CD14-positive monocyte (primary cell): ENCODE measurements around the gene NIPBL. TPM values are rescaled to one million over a fixed set of nuclear protein-coding genes. Genes with fewer than 3 reads are reported as not detected.

Source experiments
- DNase-seq, 3 donors: peaks; one replicate each; pipeline ENCODE4 v3.0.0-alpha.2; 2011 to 2022
- H2AFZ ChIP-seq: 2 replicates; pipeline ENCODE4 v1.6.0; 2012; ENCODE audit warnings: mild to moderate bottlenecking, low read depth, low read length, inconsistent platforms; ENCODE audit not compliant: insufficient read depth, poor library complexity, severe bottlenecking
- H3K27ac ChIP-seq, 2 donors: 1 replicate in 1 of 2; 2 replicates in 1 of 2; pipeline ENCODE4 v1.5.1; 2012 to 2013; ENCODE audit warnings: low read length in 2 of 2, control low read depth in 1 of 2, inconsistent platforms in 1 of 2, low read depth in 1 of 2, mild to moderate bottlenecking in 1 of 2
- H3K27me3 ChIP-seq, 2 donors: one replicate each; pipeline versions ENCODE4 v1.6.0 to v1.6.1; 2011 to 2013; ENCODE audit warnings: low read length in 2 of 2; ENCODE audit not compliant: control insufficient read depth in 2 of 2, insufficient read depth in 2 of 2
- H3K36me3 ChIP-seq, 2 donors: replicated peaks in 1 of 2; 1 replicate in 1 of 2; 2 replicates in 1 of 2; pipeline versions ENCODE4 v1.5.1 to v1.6.1; 2012 to 2013; ENCODE audit warnings: low read length in 2 of 2, control low read depth in 1 of 2, inconsistent platforms in 1 of 2, mild to moderate bottlenecking in 1 of 2; ENCODE audit not compliant: insufficient read depth in 2 of 2, control insufficient read depth in 1 of 2
- H3K4me1 ChIP-seq, 2 donors: 1 replicate in 1 of 2; 2 replicates in 1 of 2; pipeline versions ENCODE4 v1.5.1 to v1.6.1; 2012 to 2013; ENCODE audit warnings: low read length in 2 of 2, control low read depth in 1 of 2, inconsistent platforms in 1 of 2, mild to moderate bottlenecking in 1 of 2, moderate library complexity in 1 of 2; ENCODE audit not compliant: insufficient read depth in 2 of 2, control insufficient read depth in 1 of 2
- H3K4me2 ChIP-seq: replicated peaks from 2 replicates; pipeline ENCODE3; 2012; ENCODE audit warnings: low read length, moderate library complexity, mild to moderate bottlenecking; ENCODE audit not compliant: poor library complexity, severe bottlenecking; ENCODE audit errors: extremely low read depth
- H3K4me3 ChIP-seq, 3 experiments: fragments of 200-600 bp in 1 of 3; sonication (generic) in 1 of 3; replicated peaks in 1 of 3; 1 replicate in 2 of 3; 2 replicates in 1 of 3; pipeline ENCODE4 v1.5.1; 2011 to 2013; ENCODE audit warnings: low read length in 3 of 3, mild to moderate bottlenecking in 3 of 3, control low read depth in 2 of 3, low read depth in 2 of 3, inconsistent platforms in 1 of 3, moderate library complexity in 1 of 3
- H3K79me2 ChIP-seq: 2 replicates; pipeline ENCODE4 v1.6.0; 2012; ENCODE audit warnings: mild to moderate bottlenecking, control low read depth, inconsistent platforms, low read length, moderate library complexity; ENCODE audit not compliant: insufficient read depth
- H3K9ac ChIP-seq: 2 replicates; pipeline ENCODE4 v1.6.0; 2017; ENCODE audit warnings: low read length, mild to moderate bottlenecking; ENCODE audit not compliant: insufficient read depth, poor library complexity, severe bottlenecking
- H3K9me3 ChIP-seq, 2 donors: replicated peaks in 1 of 2; 1 replicate in 1 of 2; 2 replicates in 1 of 2; pipeline versions ENCODE4 v1.5.1 to v1.6.1; 2012 to 2013; ENCODE audit warnings: low read length in 2 of 2, control low read depth in 1 of 2; ENCODE audit not compliant: control insufficient read depth in 1 of 2, insufficient read depth in 1 of 2
- H4K20me1 ChIP-seq: 2 replicates; pipeline ENCODE4 v1.6.0; 2012; ENCODE audit warnings: mild to moderate bottlenecking, low read length, control low read depth, moderate library complexity; ENCODE audit not compliant: insufficient read depth
- H3K27ac Mint-ChIP-seq, 7 donors: one replicate each; pipeline ENCODE4 v1.8.0; 2020; ENCODE audit warnings: mild to moderate bottlenecking in 7 of 7, mixed read lengths in 7 of 7, moderate library complexity in 6 of 7, inconsistent platforms in 2 of 7
- H3K27me3 Mint-ChIP-seq, 3 donors: one replicate each; pipeline ENCODE4 v1.8.0; 2021 to 2022; ENCODE audit warnings: low read depth in 3 of 3, mild to moderate bottlenecking in 3 of 3, mixed read lengths in 3 of 3, moderate library complexity in 3 of 3, inconsistent platforms in 1 of 3
- H3K36me3 Mint-ChIP-seq, 2 donors: one replicate each; pipeline ENCODE4 v1.8.0; 2020; ENCODE audit warnings: mixed read lengths in 2 of 2, inconsistent platforms in 1 of 2, mild to moderate bottlenecking in 1 of 2
- H3K4me1 Mint-ChIP-seq: one replicate; pipeline ENCODE4 v1.8.0; 2020; ENCODE audit warnings: mild to moderate bottlenecking, mixed read lengths
- H3K4me3 Mint-ChIP-seq, 2 donors: one replicate each; pipeline ENCODE4 v1.8.0; 2020; ENCODE audit warnings: mild to moderate bottlenecking in 2 of 2, mixed read lengths in 2 of 2, moderate library complexity in 1 of 2
- H3K9me3 Mint-ChIP-seq, 7 donors: one replicate each; pipeline ENCODE4 v1.8.0; 2020 to 2022; ENCODE audit warnings: mixed read lengths in 7 of 7, mild to moderate bottlenecking in 6 of 7, moderate library complexity in 6 of 7, inconsistent platforms in 2 of 7
- CTCF ChIP-seq: fragments of 200-600 bp; IDR thresholded peaks from one replicate; pipeline ENCODE4 v1.8.0; 2022; ENCODE audit warnings: antibody characterized with exemption, mild to moderate bottlenecking
- WGBS: methylation state at CpG from one replicate; pipeline ENCODE4 v1.1.5; 2013; ENCODE audit warnings: missing lambda C conversion rate; ENCODE audit not compliant: insufficient coverage; 5-methylcytosine and 5-hydroxymethylcytosine counted together
- intact Hi-C, 2 donors: fragments of 100-400 bp; cut with micrococcal nuclease; formaldehyde crosslinking; loops; one replicate each; pipeline versions ENCODE4 v1.15.0 to v1.15.1; 2023
- polyA plus RNA-seq, 3 donors: library from polyadenylated mRNA; depleted of rRNA in 1 of 3; unstranded in 2 of 3; stranded (reverse) in 1 of 3; fragments of 300-500 nt in 2 of 3; fragments of >200 nt in 1 of 3; fragmentation: Illumina TruSeq in 2 of 3; gene quantifications; 1 replicate in 2 of 3; 2 replicates in 1 of 3; pipeline ENCODE4 v1.2.3, GENCODE V29; 2012 to 2021

The NIPBL gene
- polyA plus RNA-seq, 3 donors, result 6.6 to 36.0 (median 16.2) TPM

- Histone ChIP-seq H3K79me2 (peaks cover 100% of the 10 kb centered on the region), H4K20me1 (peaks cover 100% of the 10 kb centered on the region), H3K36me3 (no peaks in the 10 kb centered on the region), H2AFZ (no peak overlapping the region), H3K9me3 (no peaks in the 10 kb centered on the region), H3K4me1 (peaks cover 16 to 20% of the 10 kb centered on the region in 2 donors), H3K9ac (no peak overlapping the region), H3K4me2 (no peak overlapping the region), H3K4me3 (no peak overlapping the region), H3K27ac (no peak overlapping the region), H3K27me3 (no peaks in the 10 kb centered on the region)
- Mint-ChIP-seq H3K4me3 (no peak overlapping the region), H3K27me3 (no peaks in the 10 kb centered on the region), H3K9me3 (peaks cover 0 to 5% (median 0%) of the 10 kb centered on the region in 7 donors), H3K27ac (no peak overlapping the region), H3K36me3 (no peaks in the 10 kb centered on the region), H3K4me1 (peaks cover 54% of the 10 kb centered on the region)
- intact Hi-C loops, result no loop called here
- 100% methylated on average over 2 of the region's 3 CpGs for WGBS
- no peak for TF ChIP-seq CTCF
- no peak for DNase-seq
These were observed 25.3 kb downstream of the NIPBL start for GRCh38 chr5:36901856-36902255.

GRCh38 chr5:36902353-36902752 lies 25.8 kb downstream of the NIPBL start:
- DNase-seq, result no peak
- Histone ChIP-seq H3K27me3 (no peaks in the 10 kb centered on the region), H3K4me3 (no peak overlapping the region), H2AFZ (no peak overlapping the region), H3K9me3 (no peaks in the 10 kb centered on the region), H3K4me2 (no peak overlapping the region), H3K9ac (no peak overlapping the region), H3K27ac (no peak overlapping the region), H4K20me1 (peaks cover 100% of the 10 kb centered on the region), H3K79me2 (peaks cover 100% of the 10 kb centered on the region), H3K36me3 (no peaks in the 10 kb centered on the region), H3K4me1 (peaks cover 16 to 20% of the 10 kb centered on the region in 2 donors)
- H3K36me3 Mint-ChIP-seq, result no peaks in the 10 kb centered on the region
- H3K4me1 Mint-ChIP-seq, result peaks cover 51% of the 10 kb centered on the region
- H3K27me3 Mint-ChIP-seq, result no peaks in the 10 kb centered on the region
- no peak overlapping the region for H3K4me3 Mint-ChIP-seq
- WGBS, result 100% methylated on average over 1 of the region's 1 CpG
- no peak overlapping the region for H3K27ac Mint-ChIP-seq
- no peak for TF ChIP-seq CTCF
- peaks cover 0 to 5% (median 0%) of the 10 kb centered on the region in 7 donors for H3K9me3 Mint-ChIP-seq
- intact Hi-C loops, result no loop called here
